Astrocyte (in vitro differentiated cells and primary cell): ENCODE data around the gene VSIG8. TPM values are rescaled to one million over a fixed set of nuclear protein-coding genes. Genes with fewer than 3 reads are reported as not detected.

Experiments
- DNase-seq: peaks from one replicate; pipeline ENCODE4 v3.0.0-alpha.2; 2010; ENCODE audit warnings: low read depth
- FAIRE-seq: peaks from 2 replicates; lab custom pipeline; 2011; peaks lifted over from hg19 to GRCh38; lab: Jason Lieb, UNC
- H2AFZ ChIP-seq: 2 replicates; pipeline ENCODE4 v1.6.0; 2012; ENCODE audit warnings: low read depth, low read length, inconsistent platforms
- H3K27ac ChIP-seq: 2 replicates; pipeline ENCODE4 v1.5.1; 2011; ENCODE audit warnings: low read depth, low read length, inconsistent platforms
- H3K27me3 ChIP-seq: 2 replicates; pipeline ENCODE4 v1.6.0; 2011; ENCODE audit warnings: low read length, inconsistent platforms; ENCODE audit not compliant: insufficient read depth
- H3K36me3 ChIP-seq: 2 replicates; pipeline ENCODE4 v1.5.1; 2011; ENCODE audit warnings: low read length, inconsistent platforms; ENCODE audit not compliant: insufficient read depth
- H3K4me1 ChIP-seq: 2 replicates; pipeline ENCODE4 v1.5.1; 2011; ENCODE audit warnings: low read length, inconsistent platforms; ENCODE audit not compliant: insufficient read depth
- H3K4me2 ChIP-seq: 2 replicates; pipeline ENCODE4 v1.6.0; 2012; ENCODE audit warnings: low read length, inconsistent platforms
- H3K4me3 ChIP-seq: 2 replicates; pipeline ENCODE4 v1.5.1; 2011; ENCODE audit warnings: low read depth, mild to moderate bottlenecking, low read length, inconsistent platforms; ENCODE audit not compliant: insufficient read depth
- H3K79me2 ChIP-seq: 2 replicates; pipeline ENCODE4 v1.6.0; 2012; ENCODE audit warnings: mild to moderate bottlenecking, low read length, inconsistent platforms; ENCODE audit not compliant: insufficient read depth
- H3K9ac ChIP-seq: 2 replicates; pipeline ENCODE4 v1.6.0; 2012; ENCODE audit warnings: mild to moderate bottlenecking, low read length, inconsistent platforms
- H3K9me3 ChIP-seq: 2 replicates; pipeline ENCODE4 v1.5.1; 2012; ENCODE audit warnings: low read depth, mild to moderate bottlenecking, low read length, inconsistent platforms; ENCODE audit not compliant: insufficient read depth
- H4K20me1 ChIP-seq: 2 replicates; pipeline ENCODE4 v1.6.0; 2012; ENCODE audit warnings: low read length, inconsistent platforms; ENCODE audit not compliant: insufficient read depth
- H3K27ac Mint-ChIP-seq: one replicate; pipeline ENCODE4 v1.8.0; 2021; ENCODE audit warnings: mild to moderate bottlenecking, mixed read lengths; ENCODE audit not compliant: unreplicated experiment
- H3K27me3 Mint-ChIP-seq: one replicate; pipeline ENCODE4 v1.8.0; 2021; ENCODE audit warnings: low read depth, mixed read lengths; ENCODE audit not compliant: unreplicated experiment
- H3K36me3 Mint-ChIP-seq: one replicate; pipeline ENCODE4 v1.8.0; 2021; ENCODE audit warnings: low read depth, mixed read lengths; ENCODE audit not compliant: unreplicated experiment
- H3K4me1 Mint-ChIP-seq: one replicate; pipeline ENCODE4 v1.8.0; 2021; ENCODE audit warnings: low read depth, mixed read lengths; ENCODE audit not compliant: unreplicated experiment
- H3K4me3 Mint-ChIP-seq: one replicate; pipeline ENCODE4 v1.8.0; 2021; ENCODE audit warnings: mild to moderate bottlenecking, moderate library complexity, mixed read lengths; ENCODE audit not compliant: unreplicated experiment
- H3K9me3 Mint-ChIP-seq: one replicate; pipeline ENCODE4 v1.8.0; 2021; ENCODE audit warnings: mild to moderate bottlenecking, mixed read lengths; ENCODE audit not compliant: unreplicated experiment
- EZH2 ChIP-seq: IDR thresholded peaks from 2 replicates; pipeline ENCODE4 v1.6.1; 2012; ENCODE audit warnings: mild to moderate bottlenecking, low read length, inconsistent platforms; ENCODE audit not compliant: insufficient read depth
- total RNA-seq: library from RNA; stranded (reverse); gene quantifications from 2 replicates; pipeline ENCODE4 v1.2.1, GENCODE V29; 2021
- TF ChIP-seq, protein P1 (sequence below): IDR thresholded peaks from 2 replicates; pipeline ENCODE4 v1.5.1; 2011; ENCODE audit warnings: low read depth, mild to moderate bottlenecking, inconsistent platforms, low read length, moderate library complexity; ENCODE audit not compliant: insufficient read depth

Gene VSIG8
- total RNA-seq, 1 donor from 2014 or later, result not detected

DNA sequence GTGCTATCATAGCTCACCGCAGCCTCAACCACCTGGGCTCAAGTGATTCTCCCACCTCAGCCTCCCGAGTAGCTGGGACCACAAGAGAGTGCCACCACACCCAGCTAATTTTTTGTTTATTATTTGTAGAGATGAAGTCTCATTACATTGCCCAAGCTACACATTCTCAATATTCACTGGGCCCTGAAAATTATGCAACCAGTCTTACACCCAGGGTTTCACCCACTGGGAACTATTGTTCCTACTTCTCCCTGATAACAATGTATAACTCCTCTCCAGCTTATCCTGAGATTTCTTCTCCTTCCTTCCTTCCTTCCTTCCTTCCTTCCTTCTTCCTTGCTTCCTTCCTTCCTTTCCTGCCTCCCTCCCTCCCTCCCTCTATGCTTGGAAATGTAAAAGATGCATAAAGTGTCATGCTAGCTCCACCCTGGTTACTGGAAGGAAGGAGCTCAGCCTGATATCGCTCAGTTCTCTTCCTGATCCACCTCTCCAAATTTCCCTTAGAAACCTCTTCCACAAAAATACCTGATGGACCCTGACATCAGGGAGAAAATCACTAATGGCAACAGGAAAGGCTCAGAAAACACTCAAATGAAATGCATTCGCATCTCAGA is 11.2 kb upstream of the VSIG8 start:
- peaks cover 12% of the 10 kb centered on the region for H3K4me1 ChIP-seq
- no peaks in the 10 kb centered on the region for H4K20me1 ChIP-seq
- Mint-ChIP-seq H3K36me3 (peaks cover 13% of the 10 kb centered on the region), H3K9me3 (no peaks in the 10 kb centered on the region), H3K4me1 (peaks cover 31% of the 10 kb centered on the region), H3K4me3 (no peak overlapping the region), H3K27me3 (peaks cover 6% of the 10 kb centered on the region), H3K27ac (peak overlapping the region; percentile 8)
- H3K9ac ChIP-seq, result no peak overlapping the region
- DNase-seq (no peak), FAIRE-seq (no peak)
- TF ChIP-seq EZH2, result no peak
- TF ChIP-seq, protein P1, sequence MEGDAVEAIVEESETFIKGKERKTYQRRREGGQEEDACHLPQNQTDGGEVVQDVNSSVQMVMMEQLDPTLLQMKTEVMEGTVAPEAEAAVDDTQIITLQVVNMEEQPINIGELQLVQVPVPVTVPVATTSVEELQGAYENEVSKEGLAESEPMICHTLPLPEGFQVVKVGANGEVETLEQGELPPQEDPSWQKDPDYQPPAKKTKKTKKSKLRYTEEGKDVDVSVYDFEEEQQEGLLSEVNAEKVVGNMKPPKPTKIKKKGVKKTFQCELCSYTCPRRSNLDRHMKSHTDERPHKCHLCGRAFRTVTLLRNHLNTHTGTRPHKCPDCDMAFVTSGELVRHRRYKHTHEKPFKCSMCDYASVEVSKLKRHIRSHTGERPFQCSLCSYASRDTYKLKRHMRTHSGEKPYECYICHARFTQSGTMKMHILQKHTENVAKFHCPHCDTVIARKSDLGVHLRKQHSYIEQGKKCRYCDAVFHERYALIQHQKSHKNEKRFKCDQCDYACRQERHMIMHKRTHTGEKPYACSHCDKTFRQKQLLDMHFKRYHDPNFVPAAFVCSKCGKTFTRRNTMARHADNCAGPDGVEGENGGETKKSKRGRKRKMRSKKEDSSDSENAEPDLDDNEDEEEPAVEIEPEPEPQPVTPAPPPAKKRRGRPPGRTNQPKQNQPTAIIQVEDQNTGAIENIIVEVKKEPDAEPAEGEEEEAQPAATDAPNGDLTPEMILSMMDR, result no peak
- no peak overlapping the region for H3K27ac ChIP-seq
- no peak overlapping the region for H3K4me3 ChIP-seq
- H3K9me3 ChIP-seq, result no peaks in the 10 kb centered on the region
- no peak overlapping the region for H2AFZ ChIP-seq
- no peaks in the 10 kb centered on the region for H3K79me2 ChIP-seq
- H3K27me3 ChIP-seq, result no peaks in the 10 kb centered on the region
- H3K4me2 ChIP-seq, result no peak overlapping the region
- no peaks in the 10 kb centered on the region for H3K36me3 ChIP-seq

DNA sequence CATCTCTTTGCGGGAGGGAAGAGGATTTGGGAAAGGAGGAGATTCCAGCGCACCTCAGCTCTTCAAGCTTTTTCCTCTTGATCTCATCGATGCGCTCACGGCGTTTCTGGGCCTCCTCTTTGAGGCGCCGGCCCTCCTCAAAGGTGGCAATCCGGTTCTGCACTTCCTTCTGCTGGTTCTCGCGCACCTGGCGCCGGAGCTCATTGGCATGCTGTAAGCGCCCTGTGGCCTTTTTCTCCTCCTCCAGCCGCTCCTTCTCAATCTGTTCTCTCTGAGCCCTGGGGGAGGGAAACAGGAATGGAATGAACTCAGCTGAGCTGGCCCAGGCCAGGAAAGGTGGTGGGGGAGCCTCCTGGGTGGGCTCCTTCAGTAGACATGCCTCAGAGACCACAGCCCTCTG is 10.4 kb upstream of the VSIG8 start:
- Histone ChIP-seq H3K4me2 (no peak overlapping the region), H4K20me1 (no peaks in the 10 kb centered on the region), H3K4me3 (no peak overlapping the region), H2AFZ (no peak overlapping the region), H3K27ac (no peak overlapping the region), H3K36me3 (no peaks in the 10 kb centered on the region), H3K79me2 (no peaks in the 10 kb centered on the region), H3K27me3 (no peaks in the 10 kb centered on the region), H3K9ac (no peak overlapping the region), H3K9me3 (no peaks in the 10 kb centered on the region), H3K4me1 (peaks cover 14% of the 10 kb centered on the region)
- FAIRE-seq (no peak), DNase-seq (no peak)
- H3K4me3 Mint-ChIP-seq, result no peak overlapping the region
- H3K27me3 Mint-ChIP-seq, result peaks cover 6% of the 10 kb centered on the region
- TF ChIP-seq, protein P1, result no peak
- no peak for TF ChIP-seq EZH2
- no peaks in the 10 kb centered on the region for H3K9me3 Mint-ChIP-seq
- peaks cover 34% of the 10 kb centered on the region for H3K4me1 Mint-ChIP-seq
- peaks cover 15% of the 10 kb centered on the region for H3K36me3 Mint-ChIP-seq
- peak overlapping the region; percentile 70 for H3K27ac Mint-ChIP-seq

DNA sequence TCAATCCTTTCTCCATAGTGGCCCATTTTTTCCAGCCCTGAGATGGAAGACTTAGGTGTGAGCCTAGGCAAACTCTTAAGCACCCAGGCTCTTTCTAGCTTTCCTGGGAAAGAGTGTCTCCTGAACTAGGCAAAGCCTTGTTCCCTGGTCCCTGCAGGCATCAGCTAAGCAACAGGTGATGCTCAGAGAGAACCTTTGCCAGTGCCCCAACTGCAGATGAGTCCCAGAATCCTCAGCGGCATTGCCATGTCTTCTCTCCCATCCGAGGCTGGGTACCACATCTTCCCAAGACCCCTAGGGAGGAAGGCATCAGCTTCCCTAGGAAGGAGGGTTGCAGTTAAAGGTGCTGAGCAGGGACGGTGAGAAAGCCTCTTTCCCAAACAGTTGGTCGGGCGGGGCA is 8.2 kb upstream of the VSIG8 start:
- Histone ChIP-seq H3K9me3 (no peaks in the 10 kb centered on the region), H3K4me2 (no peak overlapping the region), H3K4me3 (no peak overlapping the region), H3K4me1 (peaks cover 14% of the 10 kb centered on the region), H2AFZ (no peak overlapping the region), H3K36me3 (no peaks in the 10 kb centered on the region), H3K27me3 (no peaks in the 10 kb centered on the region), H3K27ac (no peak overlapping the region), H4K20me1 (no peaks in the 10 kb centered on the region), H3K79me2 (no peaks in the 10 kb centered on the region), H3K9ac (no peak overlapping the region)
- FAIRE-seq (no peak), DNase-seq (no peak)
- TF ChIP-seq, protein P1, result no peak
- TF ChIP-seq EZH2, result no peak
- no peak overlapping the region for H3K4me3 Mint-ChIP-seq
- H3K9me3 Mint-ChIP-seq, result peaks cover 2% of the 10 kb centered on the region
- H3K27ac Mint-ChIP-seq, result peak overlapping the region; percentile 4
- H3K36me3 Mint-ChIP-seq, result peaks cover 14% of the 10 kb centered on the region
- peaks cover 50% of the 10 kb centered on the region for H3K4me1 Mint-ChIP-seq
- peaks cover 4% of the 10 kb centered on the region for H3K27me3 Mint-ChIP-seq
